NCI-H1436 (cell line): ENCODE data around the gene PAX7.

Source experiments
- DNase-seq: peaks from one replicate; lab custom pipeline; 2025; lab: John Stamatoyannopoulos, UW

Gene PAX7

DNA sequence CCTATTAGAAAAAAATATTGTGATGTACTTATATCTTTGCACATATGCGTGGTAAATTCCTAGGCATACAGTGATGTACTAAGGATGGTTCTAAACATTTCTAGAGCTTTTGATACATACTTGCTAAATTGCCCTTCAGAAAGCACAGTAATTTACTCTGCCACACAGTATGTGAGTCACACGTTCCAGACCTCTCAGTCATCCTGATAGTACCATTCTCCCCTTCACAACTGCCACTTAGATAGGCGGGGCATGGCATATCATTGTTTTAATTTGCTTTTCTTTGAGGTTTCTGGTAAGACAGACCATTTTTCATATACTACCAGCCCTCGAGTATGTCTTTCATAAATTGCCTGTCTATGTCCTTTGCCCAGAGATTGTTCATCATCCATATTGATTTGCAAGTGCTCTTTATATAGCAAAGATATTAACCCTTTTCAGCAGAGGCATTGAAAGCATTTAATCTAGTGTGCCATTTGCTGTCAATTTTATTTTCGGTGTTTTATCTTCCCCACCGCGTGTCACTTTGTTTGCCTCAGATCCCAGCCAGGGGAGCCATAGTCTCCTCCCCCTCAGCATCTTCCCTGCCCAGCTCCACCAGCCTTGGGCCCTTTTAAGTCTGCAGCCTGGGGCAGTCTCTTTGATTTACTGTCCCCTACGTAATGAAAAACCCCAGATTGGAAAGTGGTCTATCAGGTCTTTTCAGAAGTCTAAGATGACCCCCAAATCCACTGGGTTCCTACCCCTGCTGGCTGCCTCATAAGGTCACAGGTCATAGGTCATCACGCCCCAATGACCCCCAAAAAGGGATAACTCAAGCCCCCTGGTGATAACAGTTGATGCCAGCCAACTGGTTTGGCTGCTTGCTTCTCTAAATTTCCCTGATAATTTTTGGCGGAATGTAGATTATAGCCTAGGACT is 11.8 kb upstream of the PAX7 start:
- DNase-seq = no peak

GRCh38 chr1:18619467-18619835 is 11.2 kb upstream of the PAX7 start:
- DNase-seq = no peak

DNA sequence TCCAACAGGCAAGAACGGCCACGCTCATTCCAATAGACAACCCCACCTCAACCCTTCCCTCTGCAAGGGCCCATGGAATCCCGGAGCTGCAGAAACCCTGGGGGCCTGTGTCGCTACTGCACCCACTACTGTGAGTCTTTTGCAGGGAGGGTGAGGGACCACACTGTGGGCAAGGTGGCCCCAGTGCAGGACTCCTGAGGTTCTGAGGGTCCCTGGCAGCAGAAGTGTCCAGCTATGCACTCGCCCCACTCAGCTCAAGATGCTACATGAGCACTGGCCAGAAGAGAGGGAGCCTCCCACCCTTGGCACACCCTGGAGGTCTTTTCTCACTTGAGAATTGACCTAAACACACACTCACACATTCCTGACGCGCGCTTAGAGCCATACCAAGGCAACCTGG is 2.1 kb upstream of the PAX7 start:
- no peak for DNase-seq

GRCh38 chr1:18629659-18630510 is 761 bp upstream of the PAX7 start:
- DNase-seq = no peak

DNA sequence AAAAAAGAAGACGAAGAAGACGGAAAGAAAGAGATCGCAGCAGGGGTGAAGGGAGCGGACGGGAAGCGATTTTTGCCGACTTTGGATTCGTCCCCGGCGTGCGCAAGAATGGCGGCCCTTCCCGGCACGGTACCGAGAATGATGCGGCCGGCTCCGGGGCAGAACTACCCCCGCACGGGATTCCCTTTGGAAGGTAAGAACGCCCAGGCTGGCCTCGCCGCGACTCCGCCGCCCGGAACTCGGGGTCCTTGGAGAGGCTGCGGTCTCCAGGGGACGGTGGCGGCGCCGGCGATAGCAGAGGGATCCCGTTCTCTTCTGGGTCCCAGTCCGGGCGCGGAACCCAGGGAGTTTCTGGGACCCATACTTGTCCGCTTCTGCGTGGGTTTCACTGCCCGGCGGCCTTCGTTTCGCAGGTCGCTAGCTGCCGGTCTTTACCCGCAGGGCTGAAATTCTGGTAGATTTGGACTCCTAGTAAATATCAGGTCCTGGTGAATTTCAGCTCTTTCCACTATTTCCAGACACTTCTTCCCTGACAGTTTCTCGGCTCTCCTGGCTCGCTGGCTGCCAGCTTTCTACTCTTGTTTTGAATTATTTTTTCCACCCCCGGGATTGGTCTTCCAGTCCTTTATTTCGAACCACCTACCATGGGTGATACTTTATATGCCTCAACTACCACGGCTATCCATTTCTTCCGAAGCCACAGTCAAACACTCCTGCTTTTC is 1.0 kb downstream of the PAX7 start:
- no peak for DNase-seq

DNA sequence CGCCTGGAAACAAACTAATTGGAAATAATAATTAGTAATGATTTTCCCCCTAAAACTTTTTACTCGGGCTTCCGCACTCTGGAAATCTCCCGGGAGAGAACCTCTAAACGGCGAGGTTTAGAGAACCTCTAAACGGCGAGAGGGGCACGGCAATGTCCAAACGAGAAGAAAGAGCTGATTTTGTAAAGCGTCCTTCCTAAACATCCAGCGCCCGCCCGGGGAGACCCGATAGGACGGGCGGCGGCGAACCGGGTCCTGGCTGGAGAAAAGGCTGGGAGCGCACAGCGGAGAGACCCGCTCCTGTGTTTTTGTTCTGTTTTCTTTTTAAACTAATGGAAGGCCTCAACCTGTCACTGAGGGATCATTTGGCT is 1.6 kb downstream of the PAX7 start:
- no peak for DNase-seq

DNA sequence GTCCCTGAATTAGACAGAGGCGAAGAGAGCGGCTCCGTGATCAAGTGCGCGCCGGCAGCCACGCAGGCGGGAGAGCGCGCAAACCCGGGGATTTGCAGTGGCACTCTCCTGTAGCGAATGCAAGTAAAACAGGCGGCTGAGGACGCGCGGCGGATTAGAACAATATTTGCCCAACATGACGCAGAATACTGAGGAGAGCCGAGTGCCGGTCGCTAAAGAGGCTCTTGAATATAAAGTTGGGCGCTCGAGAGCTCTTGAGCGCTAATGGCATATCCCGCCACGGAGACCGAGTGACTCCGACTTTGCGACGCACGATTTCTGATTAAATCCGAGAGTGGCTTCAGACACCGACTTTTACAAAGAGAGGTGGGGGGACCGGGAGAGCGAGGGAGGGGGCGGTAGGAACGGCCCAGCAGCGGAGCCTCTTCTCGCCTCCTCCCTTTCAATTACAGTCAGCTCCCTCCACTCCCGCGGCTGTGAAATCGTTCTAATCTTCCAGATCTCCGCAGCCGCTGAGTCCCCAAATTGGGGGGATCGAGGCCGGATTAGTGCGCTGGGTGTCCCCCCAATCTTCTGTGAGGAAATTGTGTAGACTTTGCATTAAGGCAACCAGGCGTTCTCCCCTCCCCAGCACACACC is 2.3 kb downstream of the PAX7 start:
- DNase-seq = no peak

DNA sequence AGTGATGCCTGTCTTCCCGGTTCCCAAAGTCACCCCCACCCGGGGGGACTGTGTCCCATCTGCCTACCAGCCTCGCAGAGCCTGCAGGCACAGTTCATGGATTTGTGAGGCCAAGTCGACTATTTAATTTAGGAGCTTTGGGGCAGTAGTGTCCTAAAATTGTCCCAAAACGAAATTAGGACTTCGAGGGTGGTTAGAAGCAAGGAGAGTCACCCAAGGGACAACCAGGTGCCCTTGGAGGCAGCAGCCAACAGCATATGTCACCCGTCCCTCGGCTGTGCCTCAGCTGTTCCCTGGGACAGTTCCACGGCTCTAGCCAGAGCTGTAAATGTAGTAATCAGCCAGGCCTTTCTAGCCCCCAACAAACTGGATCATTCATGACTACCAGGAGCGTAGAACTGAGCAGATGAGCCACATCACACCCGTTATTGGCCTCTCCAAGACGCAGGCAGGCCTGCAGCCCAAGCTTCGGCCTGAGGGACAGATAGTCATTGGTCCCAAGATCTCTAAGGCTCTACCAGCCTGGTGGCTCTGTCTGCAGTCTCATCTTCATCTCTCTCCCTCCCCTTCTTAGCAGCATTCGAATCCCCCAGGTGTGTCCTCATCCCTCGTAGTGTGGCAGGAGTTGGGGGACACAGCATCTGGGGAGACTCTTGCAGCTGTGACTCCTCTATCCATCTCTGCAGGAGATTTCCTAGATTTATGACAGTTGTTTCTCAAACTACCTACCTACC is 2.9 kb downstream of the PAX7 start:
- no peak for DNase-seq

- DNase-seq = no peak
Observed at GRCh38 chr1:18634276-18634675, 3.6 kb downstream of the PAX7 start.

DNA sequence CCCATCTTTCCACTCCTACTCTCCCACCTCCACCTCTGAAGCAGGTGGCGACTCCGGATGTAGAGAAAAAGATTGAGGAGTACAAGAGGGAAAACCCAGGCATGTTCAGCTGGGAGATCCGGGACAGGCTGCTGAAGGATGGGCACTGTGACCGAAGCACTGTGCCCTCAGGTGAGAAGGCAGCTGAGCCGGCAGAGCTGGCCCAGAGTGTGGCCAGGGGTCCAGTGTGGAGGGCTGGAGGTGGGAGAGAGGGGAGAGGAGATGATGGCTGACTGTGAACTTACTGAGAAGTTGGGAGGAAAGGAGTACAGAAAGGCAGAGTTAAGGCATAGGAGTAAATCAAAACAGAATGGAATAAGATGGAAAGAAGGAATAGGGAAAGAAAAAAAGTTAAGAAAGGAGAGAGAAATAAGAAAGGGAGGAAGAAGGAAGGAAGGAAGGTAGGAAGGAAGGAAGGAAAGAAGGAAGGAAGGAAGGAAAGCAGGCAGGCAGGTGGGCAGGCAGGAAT is 4.5 kb downstream of the PAX7 start:
- DNase-seq = no peak

DNA sequence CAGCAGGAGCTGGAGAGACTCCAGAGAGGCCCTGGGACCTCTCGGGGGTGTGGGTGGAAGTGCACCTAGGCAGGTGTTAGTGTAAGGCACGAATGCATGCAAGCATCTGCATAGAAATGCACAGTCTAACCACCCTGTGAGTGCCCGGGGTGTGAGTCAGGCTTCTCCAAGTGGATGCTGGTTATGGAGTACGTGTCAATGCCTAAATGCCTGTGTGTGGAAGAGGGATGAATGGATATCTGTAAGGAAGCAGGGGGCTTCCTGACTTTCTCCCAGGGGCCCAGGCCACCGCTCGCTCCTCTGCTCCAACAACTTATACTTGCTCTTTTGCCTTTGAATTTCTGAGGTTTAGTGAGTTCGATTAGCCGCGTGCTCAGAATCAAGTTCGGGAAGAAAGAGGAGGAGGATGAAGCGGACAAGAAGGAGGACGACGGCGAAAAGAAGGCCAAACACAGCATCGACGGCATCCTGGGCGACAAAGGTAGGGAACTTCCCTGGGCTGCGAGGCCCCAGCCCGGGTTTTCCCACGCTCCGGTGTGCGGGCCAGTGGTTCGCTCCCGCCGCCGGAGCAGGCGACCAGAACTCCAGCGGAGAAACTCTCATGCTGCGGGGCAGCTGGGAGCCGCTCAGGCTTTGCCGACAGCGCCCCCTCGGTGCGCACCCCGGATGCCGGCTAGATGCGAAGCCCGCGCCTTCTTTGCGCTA is 5.4 kb downstream of the PAX7 start:
- no peak for DNase-seq

DNA sequence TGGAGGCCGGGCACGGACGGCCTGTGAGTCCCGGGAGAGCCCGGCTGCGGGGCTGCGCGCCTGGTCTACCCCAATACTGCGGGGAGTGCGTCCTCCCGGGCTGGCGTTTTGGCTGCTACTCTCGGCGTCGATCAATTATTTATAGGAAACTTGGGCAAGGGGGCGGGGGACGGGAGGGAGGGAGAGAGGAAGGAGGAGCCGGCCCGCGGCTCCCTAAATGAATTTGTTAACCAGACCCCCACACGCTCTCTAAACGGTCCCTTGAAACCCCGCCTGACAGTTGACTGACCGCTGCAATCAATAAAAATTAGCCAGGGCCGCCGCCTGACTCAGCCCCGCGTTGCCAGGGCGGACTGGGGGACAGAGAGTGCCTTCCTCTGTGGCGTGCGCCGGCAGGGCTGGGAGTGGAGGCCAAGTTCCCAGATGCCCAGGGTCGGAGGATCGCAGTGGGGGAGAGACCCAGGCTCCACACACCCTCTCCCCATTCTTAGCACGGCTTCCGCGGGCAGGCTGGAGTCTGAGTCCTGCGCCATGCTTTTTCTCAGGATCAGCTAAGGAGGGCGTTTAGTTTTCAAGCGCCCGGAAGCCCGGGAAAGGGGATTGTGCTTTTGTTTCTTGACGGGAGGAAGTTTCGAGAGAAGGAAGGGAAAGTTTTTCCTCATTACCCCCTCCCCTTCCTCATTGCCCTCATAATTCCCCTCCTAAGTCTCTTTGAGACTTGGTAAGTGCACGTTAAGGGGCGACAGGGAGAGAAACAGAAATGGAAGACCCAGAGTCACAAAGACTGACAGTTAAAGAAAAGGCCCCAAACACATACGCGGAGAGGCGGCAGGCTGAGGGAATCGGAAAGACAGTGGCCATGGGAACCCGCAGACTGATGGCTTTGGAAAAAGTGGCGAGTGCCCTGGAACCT is 6.2 kb downstream of the PAX7 start:
- DNase-seq = no peak

DNA sequence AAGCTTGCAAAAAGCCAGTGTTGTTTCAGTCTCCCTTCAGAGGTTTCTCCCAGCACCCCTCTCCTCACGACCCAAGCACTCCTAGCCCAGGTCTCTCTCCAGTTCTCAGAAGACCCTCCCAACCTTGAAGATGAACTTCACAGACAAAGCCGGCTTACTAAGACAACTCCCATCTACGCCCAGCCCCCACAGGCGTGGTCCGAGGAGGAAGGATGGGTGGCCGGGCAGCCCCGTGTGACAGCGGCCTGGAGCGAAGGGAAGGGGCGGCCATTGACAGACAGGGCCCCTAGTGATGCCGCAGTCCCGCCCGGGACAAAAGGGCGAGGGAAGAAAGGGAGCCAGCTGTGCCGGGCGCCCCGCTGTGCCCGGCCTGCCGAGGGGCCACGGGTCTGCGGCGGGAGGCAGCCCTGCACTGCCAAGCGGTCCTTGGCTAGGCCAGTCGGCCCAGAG is 6.9 kb downstream of the PAX7 start:
- DNase-seq = no peak

DNA sequence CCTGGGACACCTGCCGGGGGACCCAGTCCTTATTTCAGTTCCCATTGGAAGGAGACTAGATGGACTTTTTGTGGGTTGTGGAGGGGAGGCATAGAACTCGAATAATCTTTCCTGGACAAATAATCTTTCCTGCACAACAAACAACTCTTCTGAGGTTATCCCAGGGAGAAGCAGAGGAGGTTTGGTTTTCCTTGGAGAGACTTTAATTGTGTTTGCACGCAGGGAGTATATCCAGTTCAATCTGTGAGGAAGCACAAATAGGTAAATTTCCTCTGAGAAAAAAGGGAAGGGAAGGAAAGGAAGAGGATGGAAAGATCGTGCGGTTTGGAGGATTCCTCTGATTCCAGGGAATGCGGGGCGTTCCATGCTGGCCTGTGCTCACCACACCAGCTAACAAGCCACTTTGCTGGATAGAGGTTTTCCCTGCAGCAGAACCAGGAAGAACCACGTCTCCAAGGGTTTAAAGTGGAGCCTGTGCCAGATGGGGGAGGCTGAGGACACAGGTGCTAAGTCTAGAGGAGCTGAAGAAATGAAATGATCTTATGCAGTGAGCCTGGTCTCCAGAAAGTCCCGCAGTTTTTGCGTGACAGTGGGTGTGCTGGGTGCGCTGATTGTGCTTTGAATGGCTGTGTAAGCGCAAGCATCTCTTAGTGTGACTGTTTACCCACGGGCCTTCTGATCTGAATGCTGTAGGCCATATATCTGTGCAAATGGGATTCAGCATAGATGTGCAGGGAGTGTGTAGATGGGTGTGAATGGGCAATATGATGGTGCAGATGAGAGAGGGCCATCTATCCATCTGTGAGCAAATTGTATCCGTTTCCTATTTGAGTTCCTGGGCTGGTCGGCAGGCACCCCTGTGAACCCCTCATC is 7.6 kb downstream of the PAX7 start:
- no peak for DNase-seq

GRCh38 chr1:18638835-18639364 is 8.3 kb downstream of the PAX7 start:
- no peak for DNase-seq

DNA sequence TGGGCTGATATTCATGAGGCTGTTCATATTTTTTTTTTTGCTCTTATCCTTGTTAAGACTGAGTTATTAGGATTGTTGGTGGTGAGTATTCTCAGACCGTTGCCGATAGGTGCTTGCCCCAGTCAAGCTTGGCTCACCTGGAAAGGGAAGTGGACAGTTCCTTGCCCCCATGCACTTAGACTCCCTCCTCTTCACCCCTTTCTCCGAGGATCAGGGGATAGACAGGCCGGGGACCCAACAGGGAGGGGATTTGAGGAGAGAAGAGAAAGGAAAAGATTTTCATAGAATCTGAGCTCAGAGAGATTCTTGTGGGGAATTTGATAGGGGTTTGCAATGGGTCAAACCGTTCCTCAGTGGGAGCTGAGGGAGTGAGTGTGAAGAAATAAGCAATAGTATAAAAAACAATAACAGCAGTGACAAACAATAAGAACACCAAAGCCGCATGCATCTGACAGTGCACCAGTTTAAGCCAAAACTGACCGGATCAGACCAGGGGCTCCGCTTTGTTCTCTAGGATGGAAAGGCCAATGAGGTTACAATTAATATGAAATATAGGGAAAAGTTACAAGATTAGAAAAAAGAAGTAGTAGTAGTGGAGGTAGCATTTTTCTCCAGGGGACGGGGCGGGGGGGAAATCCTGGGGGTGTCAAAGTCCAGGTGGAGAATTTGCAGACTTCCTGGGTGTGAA is 8.9 kb downstream of the PAX7 start:
- DNase-seq = no peak

- DNase-seq = no peak
Observed at GRCh38 chr1:18640228-18641004, 9.8 kb downstream of the PAX7 start.
